ENCODE measurements around the gene PTPRN2.

PTPRN2 gene

DNA sequence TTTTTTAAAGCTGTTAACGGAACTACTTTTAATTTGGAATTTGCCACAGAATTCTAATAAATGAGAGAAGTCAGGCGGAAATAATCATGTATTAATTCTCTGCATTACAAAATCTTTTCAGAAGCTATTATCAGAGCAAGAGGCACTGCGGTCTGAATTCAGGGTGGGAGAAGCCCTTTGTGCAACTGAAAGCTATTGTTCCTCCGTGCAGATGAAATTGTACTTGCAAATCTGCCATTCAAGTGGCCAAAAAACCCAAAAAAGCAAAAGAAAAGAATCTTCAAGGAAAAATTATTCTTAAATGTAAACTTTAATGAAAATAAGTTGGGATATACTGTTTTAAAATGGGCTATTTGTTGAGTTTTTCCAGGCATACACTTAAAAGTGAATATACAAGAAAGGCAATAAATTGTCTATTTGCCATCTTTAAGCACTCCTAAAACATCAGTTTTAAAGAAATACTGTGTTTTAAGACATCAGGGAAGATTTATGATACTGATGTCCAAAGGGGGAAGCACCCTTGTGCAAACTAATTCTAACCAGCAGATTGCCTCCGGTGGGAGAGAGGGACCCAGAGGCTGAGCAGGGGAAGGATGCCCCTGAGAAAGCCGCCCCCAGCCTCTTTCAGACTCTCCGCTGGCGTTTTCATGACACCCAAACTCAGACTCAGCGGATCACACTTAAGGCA is 899.6 kb downstream of the PTPRN2 start:
- no peak for DNase-seq (ENCODE audit: low spot score)

DNA sequence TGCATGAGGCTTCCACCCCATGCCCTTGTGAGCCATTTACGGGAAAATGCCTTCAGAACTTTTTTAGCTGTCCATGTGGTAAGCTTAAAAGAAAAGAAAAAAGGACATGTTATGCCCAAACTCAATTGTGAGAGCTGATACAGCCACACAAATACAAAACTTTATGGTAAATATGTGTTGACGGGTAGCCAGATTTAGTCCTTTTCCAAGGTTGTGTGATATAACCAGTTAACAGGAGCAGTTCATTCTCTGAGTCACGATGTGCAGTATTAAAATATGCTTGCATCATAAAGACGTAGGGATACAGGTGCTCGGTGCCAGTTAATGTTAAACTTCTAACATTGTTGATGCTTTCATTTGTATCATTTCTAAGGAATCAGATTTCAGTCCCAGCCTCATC is 900.5 kb downstream of the PTPRN2 start:
- no peak for DNase-seq (ENCODE audit: low spot score)

DNA sequence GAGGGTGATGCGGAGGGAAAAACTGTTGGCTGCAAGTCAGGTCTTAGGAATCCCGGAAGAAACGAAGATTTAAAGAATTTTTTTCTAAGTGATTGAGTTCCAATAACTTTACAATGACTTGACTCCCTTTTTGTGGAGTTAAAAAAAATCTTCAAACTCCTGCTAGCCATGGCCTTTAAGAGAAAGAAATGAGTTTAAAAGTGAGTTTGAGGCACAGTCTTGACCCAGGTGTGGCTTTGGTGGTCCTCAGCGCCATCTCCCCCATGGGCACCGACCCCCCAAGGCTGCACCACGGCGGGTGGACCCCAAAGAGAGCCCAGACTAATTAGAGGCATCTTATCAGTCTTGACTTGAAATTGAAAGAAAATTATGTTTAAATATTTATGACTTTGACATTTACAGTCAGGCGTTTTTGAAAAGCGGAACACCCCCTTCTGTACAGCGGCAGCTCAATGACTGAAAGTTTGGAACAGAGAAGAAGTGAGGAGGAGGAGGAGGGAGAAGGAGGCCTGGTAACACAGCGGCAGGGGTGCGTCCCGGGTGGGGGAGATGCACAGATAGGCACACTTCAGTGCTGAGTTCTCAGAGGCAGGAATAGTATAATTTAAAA is 901.2 kb downstream of the PTPRN2 start:
- no peak for DNase-seq (ENCODE audit: low spot score)

DNA sequence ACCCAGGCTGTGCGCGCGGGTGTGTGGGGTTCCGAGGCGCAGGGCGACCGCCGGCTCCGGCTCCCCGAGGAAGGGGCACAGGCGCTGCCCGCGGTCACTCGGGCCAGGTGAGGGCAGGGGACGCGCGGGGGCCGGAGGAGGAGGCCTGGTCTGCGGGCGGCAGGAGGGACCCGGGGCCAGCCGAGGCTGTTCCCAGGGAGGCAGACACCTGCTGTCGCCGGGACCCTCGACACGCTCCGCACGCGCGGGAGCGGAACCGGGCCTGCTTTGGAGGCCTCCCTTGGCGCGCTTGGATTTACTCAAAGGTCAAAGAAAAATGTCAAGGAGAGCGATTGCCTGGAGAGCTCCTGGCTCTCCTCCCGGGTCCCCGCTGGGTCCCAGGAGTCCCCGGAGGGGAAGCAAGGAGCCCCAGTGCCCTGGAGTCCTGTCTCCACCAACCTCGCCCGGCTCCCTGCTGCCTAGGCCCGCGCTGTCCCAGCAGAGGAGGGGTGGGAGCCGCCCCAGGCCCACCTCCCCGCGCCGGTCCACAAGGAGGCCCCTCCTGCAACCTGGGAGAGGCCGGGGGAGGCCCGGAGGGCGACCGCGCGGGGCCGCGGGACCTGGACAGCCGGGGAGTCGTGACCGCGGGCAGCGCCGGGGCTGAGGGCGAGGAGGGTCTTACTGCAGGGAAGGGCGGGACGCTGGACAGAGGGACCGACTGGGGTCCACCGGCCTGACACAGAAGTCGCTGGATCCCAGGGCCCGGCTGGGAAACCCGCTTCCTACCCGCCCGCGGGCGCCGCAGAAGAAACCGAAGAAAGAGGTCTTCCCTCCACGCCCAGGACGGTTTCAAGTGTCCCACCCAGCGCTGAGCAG is 902.0 kb downstream of the PTPRN2 start:
- DNase-seq (ENCODE audit: low spot score): no peak

DNA sequence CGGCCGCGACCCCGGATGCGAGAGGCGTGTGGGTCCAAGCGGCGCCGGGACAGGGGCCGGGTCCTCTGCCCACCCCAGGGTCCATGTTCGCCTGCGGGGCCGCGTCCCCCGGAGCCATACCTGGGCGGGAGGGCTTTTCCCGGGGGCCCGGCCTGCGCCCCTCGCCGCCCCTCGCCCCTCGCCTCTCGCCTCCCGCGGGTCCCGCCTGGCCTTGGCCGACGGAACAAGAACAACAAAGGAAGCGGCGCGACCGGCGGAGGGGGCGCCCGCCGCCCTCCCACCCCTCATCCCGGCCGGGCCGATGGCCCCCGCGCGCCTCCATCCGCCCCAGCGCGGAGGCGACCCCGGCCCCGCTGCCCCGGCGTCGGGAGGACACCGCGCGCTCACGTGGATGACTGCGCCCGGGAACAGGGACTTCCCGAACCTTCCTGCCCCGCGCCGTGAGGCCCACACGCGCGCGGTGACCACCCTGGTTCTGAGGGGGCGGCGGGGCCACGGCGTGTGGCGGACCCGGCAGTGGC is 902.7 kb downstream of the PTPRN2 start:
- DNase-seq (ENCODE audit: low spot score): no peak

DNA sequence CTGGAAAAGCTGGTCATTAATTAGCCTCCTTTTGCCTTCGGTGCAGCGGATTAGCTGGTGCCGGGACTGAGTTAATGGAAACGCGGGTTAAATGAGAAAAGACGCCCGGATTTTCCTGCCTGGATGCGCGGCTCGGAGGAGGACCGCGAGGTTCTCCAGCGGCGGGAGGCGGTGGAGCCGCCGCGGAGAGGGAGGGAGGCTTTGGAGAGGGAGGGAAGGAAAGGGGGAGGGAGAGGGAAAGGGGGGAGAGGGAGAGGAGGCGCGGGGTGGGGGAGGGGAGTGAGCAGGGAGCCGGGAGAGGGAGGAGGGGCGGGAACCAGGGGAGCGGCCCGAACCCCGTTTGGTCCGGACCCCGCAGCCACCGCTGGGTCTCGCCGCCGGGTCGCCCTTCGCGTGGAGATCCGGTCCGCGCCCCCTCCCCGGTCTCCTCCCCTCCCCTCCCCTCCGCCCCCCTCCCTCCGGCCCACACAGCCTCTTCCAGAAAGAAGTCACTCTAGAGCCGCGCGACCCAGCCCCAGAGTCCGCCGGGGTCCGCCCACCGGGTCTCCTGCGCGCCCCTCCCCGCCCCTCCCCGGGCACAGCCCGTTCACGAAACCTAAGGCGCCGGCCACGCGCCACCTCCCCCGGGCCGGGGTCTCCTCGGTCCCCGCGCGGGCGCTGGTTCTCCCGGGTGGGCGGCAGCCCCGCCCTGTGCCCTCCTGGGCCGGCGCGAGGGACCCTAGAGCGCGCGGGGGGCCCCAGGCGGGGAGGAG is 903.3 kb downstream of the PTPRN2 start:
- DNase-seq (ENCODE audit: low spot score): no peak

DNA sequence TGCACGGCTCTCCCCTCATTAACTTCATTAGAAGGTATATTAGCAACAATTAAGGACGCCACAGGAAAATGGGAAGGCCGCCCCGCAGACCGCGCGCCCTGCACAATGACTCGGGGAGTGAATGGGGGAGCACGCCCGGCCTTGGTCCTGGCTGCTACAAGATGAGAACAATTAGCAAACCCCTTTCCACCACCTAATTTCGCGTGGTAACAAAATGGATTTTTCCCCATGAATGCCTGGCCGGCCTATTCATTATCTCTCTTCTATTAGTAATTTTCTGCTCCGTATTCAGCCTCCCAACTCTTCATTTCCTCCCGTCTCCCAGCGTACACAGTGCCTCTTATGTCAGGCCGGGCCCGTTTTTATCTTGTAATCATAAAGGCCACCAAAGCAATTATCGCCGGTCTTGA is 903.9 kb downstream of the PTPRN2 start:
- no peak for DNase-seq (ENCODE audit: low spot score)

DNA sequence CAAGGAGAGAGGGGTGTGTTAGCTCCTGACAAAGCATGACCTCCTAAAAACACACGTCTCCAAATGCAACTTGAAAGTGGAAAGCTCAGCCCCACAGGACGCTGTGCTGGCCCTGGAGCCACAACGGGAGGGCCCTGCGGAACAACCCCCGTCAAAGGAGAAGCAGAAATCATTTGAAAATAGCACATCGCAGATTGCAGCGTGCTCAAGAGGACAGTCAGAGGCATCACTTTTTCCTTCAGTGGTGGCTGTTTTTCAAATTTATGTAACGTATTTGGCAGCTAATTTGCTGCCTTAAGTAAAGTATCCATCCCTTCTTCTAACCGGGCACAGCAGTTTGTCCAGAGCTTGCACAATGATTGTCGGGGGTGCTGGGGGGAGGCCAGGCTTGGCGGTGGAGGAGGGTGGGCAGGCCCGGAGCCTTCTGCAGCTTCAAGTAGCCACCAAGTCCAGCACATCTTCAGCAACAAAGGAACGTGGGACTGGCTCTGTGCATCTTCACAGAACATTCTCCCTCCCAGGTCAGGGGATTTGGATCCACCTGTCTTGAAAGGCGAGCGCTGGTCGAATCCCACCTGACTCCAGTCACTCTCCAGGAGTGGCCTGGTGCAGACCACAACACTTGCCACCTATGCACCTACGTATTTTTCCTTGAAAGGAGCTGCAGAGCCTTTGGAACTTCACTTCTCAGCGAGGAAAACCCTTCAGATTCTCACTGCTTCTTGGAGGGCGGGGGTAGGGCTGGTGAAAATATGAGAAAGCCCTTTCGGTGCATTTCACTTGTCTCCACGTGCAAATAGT is 904.5 kb downstream of the PTPRN2 start:
- no peak for DNase-seq (ENCODE audit: low spot score)

DNA sequence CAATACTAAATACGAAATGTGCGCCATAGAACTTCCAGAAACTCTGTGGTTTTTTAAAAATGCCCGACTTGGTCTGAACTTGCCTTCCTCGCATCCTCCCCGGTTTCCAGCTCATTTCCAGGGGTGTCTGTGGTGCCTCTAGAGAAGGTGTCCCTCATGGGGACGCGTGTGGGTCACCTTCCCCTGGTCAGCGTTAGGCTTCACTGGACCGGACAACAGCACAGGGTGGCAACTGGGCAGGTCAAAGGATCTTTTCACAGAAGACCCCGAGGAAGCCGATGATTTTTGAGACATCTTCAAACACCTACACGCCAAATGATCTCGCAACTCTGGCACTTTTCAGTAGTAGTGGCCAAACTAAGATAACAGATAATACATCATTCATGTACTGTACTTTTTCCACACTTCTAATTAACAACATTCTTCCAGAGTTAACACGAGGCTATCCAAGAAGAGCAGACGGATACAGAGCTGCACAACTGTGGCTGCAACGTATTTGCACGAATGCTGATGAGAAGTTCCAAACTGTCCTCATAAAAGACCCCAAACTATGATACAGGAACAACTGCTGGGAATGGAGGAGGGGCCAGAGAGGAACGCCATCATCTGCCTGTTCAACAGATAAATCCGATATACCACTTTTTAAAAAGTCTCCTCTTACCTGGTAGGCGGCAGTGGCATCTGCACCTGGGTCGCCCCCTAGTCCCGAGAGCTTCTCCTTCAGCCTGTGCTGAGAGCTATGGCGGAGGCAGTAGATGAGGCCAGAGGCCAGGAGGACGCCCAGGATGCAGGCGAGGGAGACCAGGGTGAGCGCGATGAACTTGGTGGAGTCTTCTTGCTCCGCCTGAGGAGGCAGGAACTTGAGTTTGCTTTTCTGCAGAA is 905.3 kb downstream of the PTPRN2 start:
- DNase-seq (ENCODE audit: low spot score): no peak

DNA sequence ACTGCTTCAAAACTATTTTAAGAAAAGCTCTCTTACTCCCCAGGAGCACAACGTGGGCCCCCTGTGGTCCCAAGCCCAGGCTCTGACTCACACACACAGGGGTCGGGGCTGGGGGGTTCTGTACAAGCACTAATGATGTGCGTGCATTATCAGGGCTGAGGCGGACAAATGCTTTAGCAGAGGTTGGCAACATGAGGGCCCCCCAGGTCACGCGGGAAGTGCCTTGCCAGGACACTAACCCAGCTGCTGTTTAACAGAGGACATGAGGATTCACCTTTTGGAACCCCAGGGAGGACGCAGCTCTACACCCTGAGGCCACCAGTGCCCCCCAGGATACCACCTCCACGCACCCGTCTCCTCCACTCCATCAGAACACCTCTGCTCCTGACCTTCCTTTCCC is 908.0 kb downstream of the PTPRN2 start:
- DNase-seq (ENCODE audit: low spot score): no peak

DNA sequence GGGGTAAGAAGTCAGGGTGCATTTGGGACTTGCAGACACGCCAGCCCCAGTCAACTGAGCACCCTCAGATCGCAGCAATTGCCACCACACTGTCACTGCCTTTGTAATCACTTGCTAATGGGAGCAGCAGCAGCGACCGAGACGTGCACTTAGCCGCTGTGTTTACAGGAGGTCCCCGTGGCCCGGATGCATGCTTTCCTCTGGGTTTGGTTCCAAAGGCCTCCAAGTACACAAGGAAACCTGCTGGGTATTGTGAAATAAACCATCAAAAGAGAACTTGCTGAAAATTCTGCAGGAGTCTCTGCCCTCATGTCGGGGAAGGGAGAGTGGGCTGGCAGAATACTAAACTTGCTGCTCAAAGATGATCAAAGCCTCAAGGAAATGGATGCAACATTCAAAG is 909.1 kb downstream of the PTPRN2 start:
- no peak for DNase-seq (ENCODE audit: low spot score)

DNA sequence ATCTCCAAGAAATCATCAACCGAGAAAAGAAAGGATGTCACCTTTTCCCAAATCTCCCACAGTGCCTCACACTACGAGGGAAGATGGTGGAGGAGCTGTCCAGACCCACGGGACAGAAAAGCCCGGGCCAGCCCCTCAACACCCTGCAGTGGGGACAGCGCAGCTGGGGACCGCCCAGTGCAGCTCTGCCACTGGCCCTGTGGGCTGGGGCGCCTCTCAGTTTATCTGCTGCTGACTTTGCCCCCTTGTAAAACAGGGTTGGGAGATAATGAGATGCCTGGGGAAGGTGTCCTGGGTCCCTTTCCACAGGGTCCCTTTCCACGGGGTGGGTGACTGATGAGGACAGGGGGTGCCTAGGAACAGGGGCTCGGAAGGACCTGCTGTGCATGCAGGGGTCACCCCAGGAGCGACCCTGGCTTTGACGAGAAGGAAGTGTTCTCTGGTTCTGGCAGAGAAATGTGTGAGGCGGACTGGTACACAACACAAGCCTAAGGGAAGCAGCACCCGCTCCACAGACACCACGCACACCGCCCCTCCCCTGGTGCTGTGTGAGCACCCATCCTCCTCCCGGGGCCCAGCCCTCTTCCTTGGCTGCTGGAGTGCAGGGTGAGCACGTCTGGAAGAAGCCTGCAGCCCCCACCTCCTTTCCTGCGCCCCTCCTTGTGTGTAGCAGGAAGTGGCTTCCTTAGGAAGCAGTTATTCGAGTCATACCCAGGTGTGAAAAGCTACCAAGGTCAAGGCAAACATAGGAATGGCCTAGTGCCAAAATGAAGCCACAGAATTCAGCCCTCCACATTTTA is 911.0 kb downstream of the PTPRN2 start:
- DNase-seq (ENCODE audit: low spot score): no peak

DNA sequence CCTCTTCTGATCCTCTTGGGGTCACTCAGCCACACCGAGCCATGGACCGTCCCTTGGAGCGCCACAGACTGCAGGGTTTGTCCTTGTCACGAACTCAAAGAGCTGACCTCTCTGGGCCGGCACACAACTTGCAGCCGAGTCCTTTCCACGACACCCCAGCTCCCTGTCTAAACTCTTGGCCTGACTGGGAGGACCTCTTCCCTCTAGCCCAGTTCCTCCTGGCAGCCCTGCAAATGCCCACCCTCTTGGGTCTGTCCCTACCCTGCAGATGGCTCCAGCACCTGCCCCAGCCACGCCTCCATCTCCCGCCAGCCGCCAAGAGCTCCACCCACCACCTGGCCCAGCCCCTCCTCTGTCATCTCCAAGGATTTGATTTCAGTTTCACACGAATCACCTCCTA is 911.6 kb downstream of the PTPRN2 start:
- no peak for DNase-seq (ENCODE audit: low spot score)

DNA sequence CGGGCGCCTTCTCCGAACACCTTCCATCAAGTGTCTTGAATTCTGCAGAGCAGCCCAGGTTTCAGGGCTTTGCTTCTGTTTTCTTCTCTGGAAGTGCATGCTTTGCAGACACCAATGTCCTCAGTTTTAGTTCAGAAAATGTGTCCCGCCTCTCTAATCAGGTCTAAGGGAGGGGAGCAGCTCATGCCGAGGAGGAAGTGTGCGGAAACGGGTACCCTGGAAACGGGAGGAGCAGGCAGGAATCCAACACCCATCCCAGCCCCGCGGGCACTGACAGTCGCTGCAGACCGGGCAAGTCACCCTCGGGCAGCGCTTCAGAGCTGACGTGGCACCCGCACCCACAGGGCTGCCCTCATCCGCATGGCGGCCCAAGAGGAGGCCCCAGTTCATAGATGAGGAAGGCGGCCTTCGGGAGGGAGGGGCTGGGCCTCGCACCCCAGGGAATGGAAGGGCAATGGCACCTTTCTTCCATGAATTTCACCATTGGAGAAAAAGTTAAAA is 912.1 kb downstream of the PTPRN2 start:
- DNase-seq (ENCODE audit: low spot score): no peak

DNA sequence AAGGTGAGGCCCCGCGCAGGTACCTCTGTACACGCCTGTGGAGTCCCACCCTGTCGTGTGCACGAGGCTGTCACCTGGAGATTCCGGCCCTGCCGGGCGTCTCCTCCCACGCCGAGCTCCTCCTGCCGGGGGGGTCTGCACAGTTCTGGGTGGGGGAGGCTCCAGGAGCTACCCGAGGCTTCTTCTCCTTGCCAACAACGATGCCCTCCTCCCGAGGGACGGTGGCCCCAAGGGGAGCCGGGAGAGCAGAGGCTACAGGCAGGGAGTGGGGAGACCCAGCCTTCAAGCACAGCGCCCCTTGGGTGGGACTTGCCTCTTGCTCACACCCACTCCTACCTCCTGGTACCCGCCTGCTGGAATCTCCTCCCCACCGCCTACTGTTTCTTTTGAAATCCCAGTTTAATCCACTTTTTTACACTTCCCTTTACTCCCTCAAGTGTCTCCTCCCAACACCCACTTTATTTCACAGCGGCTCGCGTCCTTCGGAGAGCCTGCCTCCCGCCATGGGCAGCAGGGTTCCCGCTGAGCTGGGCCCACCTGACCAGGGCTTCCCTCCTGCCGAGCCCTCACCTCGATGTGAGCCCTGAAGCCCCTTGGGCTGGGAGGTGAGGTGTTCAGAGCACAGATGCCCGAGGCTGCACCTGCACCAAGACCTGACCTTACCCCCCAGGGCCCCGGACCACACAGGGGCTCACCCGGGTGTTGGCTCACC is 912.8 kb downstream of the PTPRN2 start:
- no peak for DNase-seq (ENCODE audit: low spot score)

DNA sequence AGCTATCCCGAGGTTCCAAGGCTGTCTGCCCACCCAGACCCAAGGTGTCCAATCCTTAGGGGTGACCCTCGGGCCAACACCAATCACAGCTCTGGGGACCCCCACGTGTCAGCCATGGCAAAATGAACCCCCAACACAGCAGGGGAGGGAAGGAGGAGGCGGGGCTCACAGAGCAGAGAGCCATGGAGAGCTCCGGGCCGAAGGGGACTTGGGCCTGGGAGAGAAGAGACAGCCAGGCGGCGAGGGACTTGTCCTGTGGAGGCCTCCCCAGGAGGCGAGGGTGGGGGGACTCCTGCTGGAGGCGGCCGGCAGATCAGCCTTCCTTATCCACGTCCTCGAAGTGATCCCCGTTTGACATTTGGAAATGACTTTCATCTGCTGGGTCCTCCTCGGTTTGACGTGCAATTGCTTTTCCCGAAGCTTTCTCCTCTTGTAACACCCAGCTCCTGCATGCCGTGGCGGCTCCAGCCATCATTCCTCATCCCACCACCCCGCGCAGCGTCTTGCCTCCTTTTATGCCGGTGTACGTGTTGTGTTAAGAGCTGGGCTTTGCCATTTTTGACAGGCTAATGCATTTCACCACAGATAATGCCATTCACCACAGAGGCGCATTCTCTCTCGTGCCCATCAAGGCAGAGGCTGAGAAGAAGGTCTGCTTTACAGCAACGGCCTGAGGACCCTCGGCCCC is 913.5 kb downstream of the PTPRN2 start:
- DNase-seq (ENCODE audit: low spot score): no peak

DNA sequence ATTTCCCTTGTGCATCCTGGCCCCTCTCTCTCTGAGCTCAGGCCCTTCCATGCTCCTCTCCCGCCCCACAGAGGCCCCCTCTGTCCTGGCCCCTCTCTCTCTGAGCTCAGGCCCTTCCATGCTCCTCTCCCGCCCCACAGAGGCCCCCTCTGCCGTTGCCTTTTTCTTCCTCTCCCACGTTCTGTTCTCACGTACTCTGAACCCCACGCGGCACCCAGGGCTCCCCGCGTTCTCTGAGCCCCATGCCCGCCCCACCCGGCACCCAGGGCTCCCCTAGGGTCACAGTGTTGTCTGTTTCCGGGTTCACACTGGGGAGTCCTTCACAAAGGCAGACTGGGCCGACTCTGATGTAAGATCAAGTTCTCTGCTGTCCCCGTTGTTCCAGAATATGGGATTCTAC is 914.0 kb downstream of the PTPRN2 start:
- DNase-seq (ENCODE audit: low spot score): no peak
